Fibroblast of lung (primary cell): ENCODE data around the gene LRFN4. TPM values are rescaled to one million over a fixed set of nuclear protein-coding genes. Genes with fewer than 3 reads are reported as not detected.
A peak's percentile ranks its signal among the peaks of the same experiment; 100 is the strongest.

Experiments used
- DNase-seq, 2 donors: peaks; one replicate each; pipeline versions ENCODE4 v3.0.0 to v3.0.0-alpha.2; 2010; ENCODE audit warnings: low read depth in 2 of 2
- H2AFZ ChIP-seq: 2 replicates; pipeline ENCODE4 v1.5.1; 2012; ENCODE audit warnings: low read length, control low read depth, inconsistent platforms
- H3K27ac ChIP-seq: 2 replicates; pipeline ENCODE4 v1.5.1; 2011; ENCODE audit warnings: low read length, control low read depth; ENCODE audit not compliant: insufficient read depth
- H3K27me3 ChIP-seq: 2 replicates; pipeline ENCODE4 v1.5.1; 2011; ENCODE audit warnings: mild to moderate bottlenecking, low read length; ENCODE audit not compliant: control insufficient read depth, insufficient read depth
- H3K36me3 ChIP-seq: 2 replicates; pipeline ENCODE4 v1.5.1; 2011; ENCODE audit warnings: low read length; ENCODE audit not compliant: control insufficient read depth, insufficient read depth
- H3K4me1 ChIP-seq: 2 replicates; pipeline ENCODE4 v1.5.1; 2011; ENCODE audit warnings: low read length; ENCODE audit not compliant: control insufficient read depth, insufficient read depth; ENCODE audit errors: extremely low read depth
- H3K4me2 ChIP-seq: 2 replicates; pipeline ENCODE4 v1.5.1; 2011; ENCODE audit warnings: low read length, control low read depth; ENCODE audit not compliant: insufficient read depth; ENCODE audit errors: extremely low read depth
- H3K4me3 ChIP-seq, 4 experiments: fragments of 200-600 bp in 1 of 4; sonication (generic) in 1 of 4; replicated peaks in 1 of 4; 2 replicates each; pipeline ENCODE4 v1.5.1; 2011 to 2016; ENCODE audit warnings: low read length in 4 of 4, low read depth in 3 of 4, mild to moderate bottlenecking in 3 of 4, control low read depth in 2 of 4, inconsistent platforms in 1 of 4, mixed read lengths in 1 of 4; ENCODE audit not compliant: insufficient read depth in 1 of 4; ENCODE audit errors: control extremely low read depth in 1 of 4
- H3K79me2 ChIP-seq: 2 replicates; pipeline ENCODE4 v1.5.1; 2012; ENCODE audit warnings: mild to moderate bottlenecking, low read length, inconsistent platforms; ENCODE audit not compliant: control insufficient read depth, insufficient read depth
- H3K9ac ChIP-seq: 2 replicates; pipeline ENCODE4 v1.5.1; 2011; ENCODE audit warnings: mild to moderate bottlenecking, low read length, control low read depth; ENCODE audit not compliant: insufficient read depth
- H3K9me3 ChIP-seq: 2 replicates; pipeline ENCODE4 v1.5.1; 2012; ENCODE audit warnings: low read depth, low read length; ENCODE audit not compliant: control insufficient read depth, insufficient read depth
- H4K20me1 ChIP-seq: 2 replicates; pipeline ENCODE4 v1.5.1; 2011; ENCODE audit warnings: low read length; ENCODE audit not compliant: control insufficient read depth, insufficient read depth; ENCODE audit errors: extremely low read depth
- CTCF ChIP-seq, 2 donors: IDR thresholded peaks in 1 of 2; conservative IDR thresholded peaks in 1 of 2; 1 replicate in 1 of 2; 2 replicates in 1 of 2; pipeline ENCODE4 v1.5.1; 2011 to 2012; ENCODE audit warnings: low read length in 2 of 2, control low read depth in 1 of 2, inconsistent platforms in 1 of 2, low read depth in 1 of 2, mild to moderate bottlenecking in 1 of 2
- EZH2 ChIP-seq: IDR thresholded peaks from 2 replicates; pipeline ENCODE4 v1.5.1; 2012; ENCODE audit warnings: low read length, control low read depth, mild to moderate bottlenecking; ENCODE audit errors: missing control alignments
- polyA plus RNA-seq, 2 donors: library from polyadenylated mRNA; depleted of rRNA in 1 of 2; stranded (reverse) in 1 of 2; unstranded in 1 of 2; fragments of >200 nt; gene quantifications; 2 replicates each; pipeline ENCODE4 v1.2.1, GENCODE V29; 2011 to 2012; ENCODE audit warnings: missing spikeins in 1 of 2
- total RNA-seq: library from RNA; depleted of rRNA; stranded (reverse); fragments of >200 nt; gene quantifications from 2 replicates; pipeline ENCODE4 v1.2.1, GENCODE V29; 2014

Gene LRFN4
- total and polyA plus RNA-seq, 2 donors (not counting 1 experiment from before 2014, with no cell fraction given) = 3.8 to 14.5 TPM

- Histone ChIP-seq H3K4me2 (no peak overlapping the region), H3K4me3 (no peak overlapping the region), H3K9ac (no peak overlapping the region), H2AFZ (no peak overlapping the region), H3K36me3 (no peaks in the 10 kb centered on the region), H3K27me3 (no peaks in the 10 kb centered on the region), H3K4me1 (peaks cover 4% of the 10 kb centered on the region), H4K20me1 (no peaks in the 10 kb centered on the region), H3K79me2 (no peaks in the 10 kb centered on the region), H3K9me3 (no peaks in the 10 kb centered on the region), H3K27ac (no peak overlapping the region)
- peak in 1 of 2 donors; percentile 44 for DNase-seq
- TF ChIP-seq CTCF (conservative IDR thresholded peaks at IDR 0.05 in 1 of 2, IDR thresholded peaks at IDR 0.05 in 1 of 2; ENCODE audit: low read depth in 1 of 2, low read length in 2 of 2) = no peak
- no peak for TF ChIP-seq EZH2
Observed at GRCh38 chr11:66877588-66878385, 20.9 kb downstream of the LRFN4 start.

GRCh38 chr11:66878474-66878873 lies 21.6 kb downstream of the LRFN4 start:
- peaks cover 10% of the 10 kb centered on the region for H3K4me1 ChIP-seq
- no peak overlapping the region for H2AFZ ChIP-seq
- no peak overlapping the region for H3K27ac ChIP-seq
- no peak overlapping the region for H3K9ac ChIP-seq
- no peak overlapping the region for H3K4me2 ChIP-seq
- H3K4me3 ChIP-seq = no peak overlapping the region
- no peaks in the 10 kb centered on the region for H3K79me2 ChIP-seq
- peak in 1 of 2 donors; percentile 55 for DNase-seq
- TF ChIP-seq CTCF (conservative IDR thresholded peaks at IDR 0.05 in 1 of 2, IDR thresholded peaks at IDR 0.05 in 1 of 2; ENCODE audit: low read depth in 1 of 2, low read length in 2 of 2) (no peak), EZH2 (no peak)
- no peaks in the 10 kb centered on the region for H3K9me3 ChIP-seq
- H4K20me1 ChIP-seq = no peaks in the 10 kb centered on the region
- no peaks in the 10 kb centered on the region for H3K27me3 ChIP-seq
- H3K36me3 ChIP-seq = no peaks in the 10 kb centered on the region

- TF ChIP-seq EZH2 (no peak), CTCF (conservative IDR thresholded peaks at IDR 0.05 in 1 of 2, IDR thresholded peaks at IDR 0.05 in 1 of 2; ENCODE audit: low read depth in 1 of 2, low read length in 2 of 2) (no peak)
- H3K4me2 ChIP-seq = no peak overlapping the region
Observed at GRCh38 chr11:66879000-66879399, 22.1 kb downstream of the LRFN4 start.

More at GRCh38 chr11:66879000-66879399, 22.1 kb downstream of the LRFN4 start:
- Histone ChIP-seq H3K4me3 (no peak overlapping the region), H3K36me3 (no peaks in the 10 kb centered on the region), H3K9me3 (no peaks in the 10 kb centered on the region), H3K79me2 (no peaks in the 10 kb centered on the region), H3K27me3 (no peaks in the 10 kb centered on the region), H3K9ac (no peak overlapping the region), H2AFZ (no peak overlapping the region), H3K27ac (no peak overlapping the region), H4K20me1 (no peaks in the 10 kb centered on the region), H3K4me1 (peaks cover 11% of the 10 kb centered on the region)
- no peak for DNase-seq
